OCI-M2 (cell line): ENCODE measurements around the gene RAD51B.
"Not testable (repeated sequence)": the region's sequence is repeated elsewhere in the genome, so short reads cannot be mapped to it uniquely, and the experiment has no call there.

Source experiments
- DNase-seq: peaks from one replicate; lab custom pipeline; 2025; ENCODE audit not compliant: unreplicated experiment; lab: John Stamatoyannopoulos, UW

Gene RAD51B

GRCh38 chr14:67942080-67942710, 122.6 kb downstream of the RAD51B start:
- DNase-seq: no peak

- DNase-seq: peak; percentile 67
Measured at GRCh38 chr14:67943947-67944346, 124.4 kb downstream of the RAD51B start.

- no peak for DNase-seq
Measured at GRCh38 chr14:67944605-67945004, 125.0 kb downstream of the RAD51B start.

- DNase-seq: no peak
Measured at GRCh38 chr14:67949771-67950170, 130.2 kb downstream of the RAD51B start.

GRCh38 chr14:67950386-67950785, 130.8 kb downstream of the RAD51B start:
- no peak for DNase-seq

GRCh38 chr14:67951529-67952135, 132.1 kb downstream of the RAD51B start:
- DNase-seq: no peak

GRCh38 chr14:67952381-67952780, 132.8 kb downstream of the RAD51B start:
- no peak for DNase-seq

GRCh38 chr14:67952786-67953185, 133.2 kb downstream of the RAD51B start:
- no peak for DNase-seq

GRCh38 chr14:67955261-67955660, 135.7 kb downstream of the RAD51B start:
- DNase-seq: no peak

GRCh38 chr14:67957946-67958345, 138.4 kb downstream of the RAD51B start:
- no peak for DNase-seq

GRCh38 chr14:67961676-67962075, 142.1 kb downstream of the RAD51B start:
- DNase-seq: no peak

- no peak for DNase-seq
Measured at GRCh38 chr14:67962215-67962644, 142.7 kb downstream of the RAD51B start.

- DNase-seq: no peak
Measured at GRCh38 chr14:67963545-67963944, 144.0 kb downstream of the RAD51B start.

- DNase-seq: no peak
Measured at GRCh38 chr14:67963960-67964812, 144.6 kb downstream of the RAD51B start.

- DNase-seq: no peak
Measured at GRCh38 chr14:67965696-67966095, 146.1 kb downstream of the RAD51B start.

GRCh38 chr14:67967206-67967605, 147.6 kb downstream of the RAD51B start:
- no peak for DNase-seq

GRCh38 chr14:67967970-67968369, 148.4 kb downstream of the RAD51B start:
- not testable (repeated sequence) for DNase-seq

- no peak for DNase-seq
Measured at GRCh38 chr14:67970923-67971322, 151.3 kb downstream of the RAD51B start.

GRCh38 chr14:67971627-67972625, 152.3 kb downstream of the RAD51B start:
- DNase-seq: no peak

GRCh38 chr14:67973436-67973835, 153.9 kb downstream of the RAD51B start:
- no peak for DNase-seq

GRCh38 chr14:67975470-67975869, 155.9 kb downstream of the RAD51B start:
- DNase-seq: no peak
